Brain microvascular endothelial cell (primary cell): Measurements from ENCODE around the gene FHDC1.

Experiments
- DNase-seq: peaks from one replicate; pipeline ENCODE4 v3.0.0-alpha.2; 2020
- H3K27ac ChIP-seq: fragments of 250-450 bp; sonication (Bioruptor Pico); 2 replicates; pipeline ENCODE4 v1.5.1; 2020; ENCODE audit warnings: mild to moderate bottlenecking, moderate library complexity
- H3K27me3 ChIP-seq: fragments of 250-450 bp; sonication (Bioruptor Pico); replicated peaks from 2 replicates; pipeline ENCODE4 v1.5.1; 2020; ENCODE audit warnings: mild to moderate bottlenecking
- H3K36me3 ChIP-seq: fragments of 250-450 bp; sonication (Bioruptor Pico); replicated peaks from 2 replicates; pipeline ENCODE4 v1.5.1; 2020; ENCODE audit warnings: mild to moderate bottlenecking
- H3K4me3 ChIP-seq: 2 replicates; pipeline ENCODE4 v1.5.1; 2011; ENCODE audit warnings: low read depth, mild to moderate bottlenecking, control low read depth, low read length, moderate library complexity
- in situ Hi-C: cut with HindIII; loops from 2 replicates; pipeline ENCODE4 v1.10.0; 2017; ENCODE audit warnings: low sequenced_read_pairs, low pct_ligation_motif_present
- TF ChIP-seq, protein P1 (sequence below): IDR thresholded peaks from 2 replicates; pipeline ENCODE4 v1.5.1; 2011; ENCODE audit warnings: low read depth, mild to moderate bottlenecking, moderate library complexity, low read length, control low read depth, inconsistent platforms; ENCODE audit errors: missing control alignments

FHDC1 gene

DNA sequence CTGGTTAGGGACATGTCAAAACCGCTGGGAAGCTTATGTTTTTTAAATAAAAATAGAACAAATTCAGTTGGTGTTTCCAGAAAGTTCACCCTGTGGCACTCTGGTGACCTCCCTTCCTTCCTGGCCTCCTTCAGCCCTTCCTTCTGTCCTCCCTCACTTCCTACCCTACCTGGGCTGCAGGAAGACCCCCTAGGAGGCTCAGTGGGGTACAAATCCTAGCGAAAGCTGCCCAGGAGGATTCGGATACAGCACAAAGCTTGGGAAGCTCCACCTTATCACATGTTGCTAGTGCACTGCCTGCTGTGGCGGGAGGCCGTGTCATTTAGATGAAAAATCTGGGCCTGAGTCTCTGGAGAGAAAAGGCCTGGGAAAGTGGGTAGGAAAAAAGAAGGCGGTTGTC, 60.5 kb downstream of the FHDC1 start:
- H3K27ac ChIP-seq: no peak overlapping the region
- TF ChIP-seq, protein P1, sequence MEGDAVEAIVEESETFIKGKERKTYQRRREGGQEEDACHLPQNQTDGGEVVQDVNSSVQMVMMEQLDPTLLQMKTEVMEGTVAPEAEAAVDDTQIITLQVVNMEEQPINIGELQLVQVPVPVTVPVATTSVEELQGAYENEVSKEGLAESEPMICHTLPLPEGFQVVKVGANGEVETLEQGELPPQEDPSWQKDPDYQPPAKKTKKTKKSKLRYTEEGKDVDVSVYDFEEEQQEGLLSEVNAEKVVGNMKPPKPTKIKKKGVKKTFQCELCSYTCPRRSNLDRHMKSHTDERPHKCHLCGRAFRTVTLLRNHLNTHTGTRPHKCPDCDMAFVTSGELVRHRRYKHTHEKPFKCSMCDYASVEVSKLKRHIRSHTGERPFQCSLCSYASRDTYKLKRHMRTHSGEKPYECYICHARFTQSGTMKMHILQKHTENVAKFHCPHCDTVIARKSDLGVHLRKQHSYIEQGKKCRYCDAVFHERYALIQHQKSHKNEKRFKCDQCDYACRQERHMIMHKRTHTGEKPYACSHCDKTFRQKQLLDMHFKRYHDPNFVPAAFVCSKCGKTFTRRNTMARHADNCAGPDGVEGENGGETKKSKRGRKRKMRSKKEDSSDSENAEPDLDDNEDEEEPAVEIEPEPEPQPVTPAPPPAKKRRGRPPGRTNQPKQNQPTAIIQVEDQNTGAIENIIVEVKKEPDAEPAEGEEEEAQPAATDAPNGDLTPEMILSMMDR: no peak
- in situ Hi-C loops: no loop called here

GRCh38 chr4:152997288-152997687, 61.2 kb downstream of the FHDC1 start:
- no peak overlapping the region for H3K27ac ChIP-seq
- no peak overlapping the region for H3K4me3 ChIP-seq
- H3K36me3 ChIP-seq: no peaks in the 10 kb centered on the region
- no peaks in the 10 kb centered on the region for H3K27me3 ChIP-seq
- in situ Hi-C loops: no loop called here
- TF ChIP-seq, protein P1: no peak
- no peak for DNase-seq

More for the DNA sequence above, 60.5 kb downstream of the FHDC1 start:
- Histone ChIP-seq H3K36me3 (no peaks in the 10 kb centered on the region), H3K4me3 (no peak overlapping the region), H3K27me3 (no peaks in the 10 kb centered on the region)
- DNase-seq: no peak

DNA sequence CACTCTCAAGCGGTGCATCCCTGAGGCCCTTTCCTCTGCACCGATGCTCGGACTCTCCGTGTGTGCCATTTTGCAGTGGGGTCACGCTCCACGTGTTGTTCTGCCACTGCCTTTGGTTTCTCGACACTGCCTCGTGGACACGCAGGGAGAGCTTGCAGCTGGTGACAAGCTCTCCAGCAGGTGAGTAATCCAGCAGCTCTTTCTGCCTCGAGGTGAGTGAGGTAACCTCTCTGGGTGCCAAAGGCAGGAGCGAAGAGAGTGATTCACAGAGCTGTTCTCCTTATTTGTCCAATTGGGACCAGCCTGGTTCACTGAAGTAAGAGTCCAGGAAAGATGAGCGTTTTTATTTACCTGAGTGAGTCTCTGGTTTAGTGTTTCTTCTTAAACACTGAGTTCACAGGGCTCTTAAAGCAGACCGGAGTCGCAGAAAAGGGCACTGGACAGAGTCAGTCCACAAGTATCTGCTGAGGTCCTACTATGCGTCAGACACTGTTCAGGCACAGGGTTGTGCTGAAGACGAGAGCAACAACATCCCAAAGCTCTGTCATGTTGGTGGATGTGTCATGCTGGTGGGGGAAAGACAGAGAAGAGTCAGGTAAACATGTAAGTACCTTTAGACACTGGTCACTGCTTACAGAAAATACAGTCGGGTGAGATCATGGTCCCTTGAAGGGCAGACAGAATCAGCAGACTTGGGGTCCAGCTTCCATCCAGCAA, 61.8 kb downstream of the FHDC1 start:
- Histone ChIP-seq H3K27me3 (no peaks in the 10 kb centered on the region), H3K36me3 (no peaks in the 10 kb centered on the region), H3K27ac (no peak overlapping the region), H3K4me3 (no peak overlapping the region)
- in situ Hi-C loops: no loop called here
- no peak for DNase-seq
- TF ChIP-seq, protein P1: no peak

- H3K4me3 ChIP-seq: no peak overlapping the region
- no peak overlapping the region for H3K27ac ChIP-seq
- no peaks in the 10 kb centered on the region for H3K27me3 ChIP-seq
- no peaks in the 10 kb centered on the region for H3K36me3 ChIP-seq
- in situ Hi-C loops: no loop called here
- TF ChIP-seq, protein P1: no peak
- DNase-seq: no peak
Measured at GRCh38 chr4:152998861-152999260, 62.7 kb downstream of the FHDC1 start.

DNA sequence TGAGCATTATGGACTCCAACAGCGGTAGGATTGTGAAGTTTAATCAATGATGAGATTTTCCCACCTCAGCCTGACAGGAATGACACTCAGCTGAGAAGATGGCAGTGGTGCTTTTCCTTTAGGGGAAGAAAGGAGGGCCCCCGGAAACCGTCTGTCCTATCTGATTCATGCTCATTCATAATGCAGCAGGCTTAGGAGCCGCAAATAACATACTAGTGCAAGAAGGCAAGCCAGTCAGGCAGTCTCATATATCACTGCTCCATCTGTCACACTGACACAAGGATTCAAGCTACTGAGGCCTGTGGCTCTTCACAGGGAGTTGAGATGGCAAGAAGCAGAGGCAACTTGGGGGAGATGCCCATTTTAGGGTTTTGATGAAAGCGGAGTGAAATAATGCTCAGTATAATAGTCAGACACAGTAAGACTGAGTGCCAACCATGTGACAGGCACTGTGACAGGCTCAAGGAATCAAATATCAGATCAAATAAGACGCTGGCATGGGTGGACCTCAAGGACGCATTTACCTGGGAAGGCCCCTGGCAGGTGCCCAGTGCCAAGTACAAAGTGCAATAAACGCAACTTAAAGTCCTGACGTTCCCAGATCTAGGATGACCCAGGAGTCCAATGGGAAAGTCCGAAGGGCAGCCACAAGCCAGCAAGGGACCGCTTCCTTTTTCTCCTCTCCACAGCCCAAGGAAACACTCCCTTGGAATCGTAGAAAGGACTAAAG, 63.4 kb downstream of the FHDC1 start:
- in situ Hi-C loops: no loop called here
- TF ChIP-seq, protein P1: no peak
- Histone ChIP-seq H3K27ac (no peak overlapping the region), H3K36me3 (no peaks in the 10 kb centered on the region), H3K27me3 (no peaks in the 10 kb centered on the region), H3K4me3 (no peak overlapping the region)
- no peak for DNase-seq
